IPS-NIHi7 (cell line): ENCODE measurements around the gene SCNN1A.
"Not testable (repeated sequence)": the region's sequence is repeated elsewhere in the genome, so short reads cannot be mapped to it uniquely, and the experiment has no call there.

Source experiments
- DNase-seq: peaks from one replicate; pipeline ENCODE4 v3.0.0; 2012; ENCODE audit warnings: mixed read lengths; ENCODE audit errors: extremely low spot score

The SCNN1A gene

GRCh38 chr12:6347367-6348338 is 27.7 kb downstream of the SCNN1A start:
- no peak for DNase-seq

- DNase-seq: no peak
Observed at GRCh38 chr12:6346942-6347341, 28.4 kb downstream of the SCNN1A start.

DNA sequence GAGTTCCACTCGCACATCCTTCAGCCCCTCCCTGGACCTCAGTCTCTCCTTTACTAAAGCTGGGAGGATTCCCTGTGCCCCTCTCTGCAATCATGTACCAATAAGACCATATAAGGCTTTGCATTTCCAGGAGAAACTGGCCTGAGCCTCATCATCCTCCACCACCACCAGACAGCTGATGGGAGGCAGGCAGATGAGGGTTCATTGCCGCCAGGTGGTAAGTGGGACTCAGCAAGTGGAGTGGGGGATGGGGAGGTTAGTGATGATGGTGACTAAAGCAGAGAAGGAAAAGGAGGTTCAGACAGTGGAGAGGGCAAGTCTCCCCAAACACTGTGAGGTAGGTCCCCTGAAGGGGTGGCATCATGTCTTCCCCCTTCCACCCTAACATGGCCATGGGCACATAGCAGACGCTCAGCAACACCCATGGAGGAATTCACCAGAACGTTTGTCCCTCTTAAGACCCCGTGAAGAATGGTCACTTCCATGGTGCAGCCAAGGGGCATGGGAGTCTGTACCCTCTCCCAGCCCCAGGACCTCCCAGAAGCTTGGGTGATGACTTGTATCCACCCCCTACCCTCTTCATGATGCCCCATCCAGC is 29.0 kb downstream of the SCNN1A start:
- DNase-seq: no peak

- DNase-seq: no peak
Observed at GRCh38 chr12:6345319-6346091, 29.9 kb downstream of the SCNN1A start.

DNA sequence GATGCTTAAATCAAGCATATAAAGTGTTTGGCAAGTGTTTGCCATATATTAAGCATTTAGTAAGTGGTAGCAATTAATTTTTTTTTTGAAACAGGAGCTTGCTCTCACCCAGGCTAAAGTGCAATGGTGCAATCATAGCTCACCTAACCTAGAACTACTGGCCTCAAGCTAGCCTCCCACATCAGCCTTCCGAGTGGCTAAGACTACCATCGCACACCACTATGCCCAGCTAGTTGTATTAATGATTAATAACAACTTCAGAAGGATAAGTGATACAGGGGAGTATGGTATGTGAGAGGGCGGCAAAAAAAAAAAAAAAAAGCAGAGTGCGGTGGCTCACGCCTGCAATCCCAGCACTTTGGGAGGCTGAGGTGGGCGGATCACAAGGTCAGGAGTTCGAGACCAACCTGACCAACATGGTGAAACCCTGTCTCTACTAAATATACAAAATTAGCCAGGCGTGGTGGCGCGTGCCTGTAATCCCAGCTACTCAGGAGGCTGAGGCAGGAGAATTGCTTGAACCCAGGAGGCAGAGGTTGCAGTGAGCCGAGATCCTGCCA is 31.2 kb downstream of the SCNN1A start:
- DNase-seq: not testable (repeated sequence)

- DNase-seq: no peak
Observed at GRCh38 chr12:6343518-6343917, 31.8 kb downstream of the SCNN1A start.

- no peak for DNase-seq
Observed at GRCh38 chr12:6342140-6342889, 33.0 kb downstream of the SCNN1A start.

- peak; percentile 68 for DNase-seq
Observed at GRCh38 chr12:6341417-6342139, 33.8 kb downstream of the SCNN1A start, which contains the start of gene TNFRSF1A. Gene TNFRSF1A (minus strand): TSS chr12:6342076. CDS start chr12:6341814, 262 bp downstream.

GRCh38 chr12:6340745-6341416 is 34.5 kb downstream of the SCNN1A start:
- DNase-seq: no peak

DNA sequence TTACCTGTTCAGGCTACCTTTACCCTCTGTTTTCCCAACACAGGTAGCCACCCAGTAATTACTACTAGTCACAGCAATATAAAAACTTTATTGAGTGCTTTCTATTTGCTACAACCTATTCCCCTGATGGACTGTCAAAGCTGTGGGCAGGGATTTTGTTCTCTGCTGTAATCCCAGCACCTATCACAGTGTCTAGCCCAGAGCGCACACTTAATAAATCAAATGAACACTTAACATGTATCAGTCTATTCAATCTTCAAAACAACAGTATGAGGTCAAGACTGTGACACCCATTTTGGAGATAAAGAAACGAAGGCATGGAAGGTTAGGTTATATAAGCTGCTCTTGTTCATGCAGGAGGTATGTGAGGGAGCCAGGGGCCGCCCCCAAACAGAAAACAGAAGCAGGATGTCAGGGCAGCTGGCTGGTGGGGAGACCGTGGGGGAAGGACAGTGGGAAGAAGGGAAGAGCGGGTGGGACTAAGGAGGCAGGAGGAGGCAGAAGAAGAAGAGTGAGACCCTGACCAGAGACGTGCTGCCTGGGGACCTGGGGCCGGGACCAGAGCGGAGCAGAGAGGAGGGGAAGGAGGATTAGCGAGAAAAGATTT is 35.2 kb downstream of the SCNN1A start:
- no peak for DNase-seq

GRCh38 chr12:6338955-6339354 is 36.4 kb downstream of the SCNN1A start:
- no peak for DNase-seq

DNA sequence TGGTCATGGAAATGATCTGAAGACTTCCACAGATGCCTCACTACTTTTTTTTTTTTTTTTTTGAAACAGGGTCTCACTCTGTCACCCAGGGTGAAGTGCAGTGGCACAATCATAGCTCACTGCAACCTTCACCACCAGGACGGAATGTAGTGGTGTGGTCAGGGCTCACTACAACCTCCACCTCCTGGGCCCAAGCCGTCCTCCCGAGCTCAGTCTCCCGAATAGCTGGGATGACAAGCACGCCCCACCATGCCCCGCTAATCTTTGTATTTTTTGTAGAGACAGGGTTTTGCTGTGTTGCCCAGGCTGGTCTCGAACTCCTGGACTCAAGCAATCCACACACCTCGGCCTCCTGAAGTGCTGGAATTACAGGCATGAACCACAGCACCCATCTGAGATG is 36.8 kb downstream of the SCNN1A start:
- DNase-seq: not testable (repeated sequence)

- DNase-seq: no peak
Observed at GRCh38 chr12:6337958-6338433, 37.4 kb downstream of the SCNN1A start.

DNA sequence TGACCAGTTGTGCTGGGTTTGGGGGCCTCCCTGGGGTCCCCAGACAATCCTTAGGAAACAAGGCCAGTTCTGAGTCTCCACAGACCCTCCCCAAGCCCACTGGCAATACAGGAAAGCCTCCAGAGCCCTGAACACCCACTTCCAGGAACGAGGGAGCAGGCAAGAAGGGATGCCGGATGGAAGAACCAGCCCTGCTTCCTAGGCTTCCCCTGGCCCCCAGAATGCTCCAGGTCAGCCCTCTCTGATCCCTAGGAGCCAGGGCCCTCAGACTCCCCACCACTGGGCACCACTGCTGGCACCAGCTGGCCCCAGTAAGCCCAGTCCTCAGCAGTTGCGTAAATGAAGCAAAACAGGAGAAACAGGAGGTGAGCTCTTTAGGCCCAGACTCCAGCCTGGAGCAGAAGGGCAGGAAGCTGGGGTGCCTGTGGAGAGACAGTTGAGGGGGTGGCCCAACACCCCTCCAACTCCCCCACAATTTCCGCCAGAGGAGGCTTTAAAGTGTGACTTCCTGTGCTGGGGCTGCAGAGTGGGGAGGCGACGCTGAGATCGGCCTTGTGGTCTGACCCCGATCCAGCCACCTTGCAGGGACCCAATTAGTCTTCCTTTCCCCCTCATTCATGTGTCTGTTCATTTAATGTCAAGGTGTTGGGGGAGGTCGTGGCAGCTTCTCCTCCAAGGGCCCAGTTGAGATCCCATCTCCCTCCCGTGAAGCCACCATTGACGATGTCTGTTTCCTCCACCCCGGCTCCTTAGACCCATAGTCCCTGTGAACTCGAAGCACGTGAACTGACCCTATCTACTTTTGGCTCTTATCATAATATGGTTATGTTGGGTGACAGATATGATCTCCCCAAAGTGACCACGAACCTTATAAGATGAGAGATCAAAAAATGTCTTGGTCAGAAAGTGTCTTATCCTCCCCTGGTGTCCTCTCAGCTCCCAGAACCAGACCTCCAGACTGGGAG is 38.2 kb downstream of the SCNN1A start:
- no peak for DNase-seq

GRCh38 chr12:6336079-6336888 is 39.1 kb downstream of the SCNN1A start:
- DNase-seq: peak; percentile 95

DNA sequence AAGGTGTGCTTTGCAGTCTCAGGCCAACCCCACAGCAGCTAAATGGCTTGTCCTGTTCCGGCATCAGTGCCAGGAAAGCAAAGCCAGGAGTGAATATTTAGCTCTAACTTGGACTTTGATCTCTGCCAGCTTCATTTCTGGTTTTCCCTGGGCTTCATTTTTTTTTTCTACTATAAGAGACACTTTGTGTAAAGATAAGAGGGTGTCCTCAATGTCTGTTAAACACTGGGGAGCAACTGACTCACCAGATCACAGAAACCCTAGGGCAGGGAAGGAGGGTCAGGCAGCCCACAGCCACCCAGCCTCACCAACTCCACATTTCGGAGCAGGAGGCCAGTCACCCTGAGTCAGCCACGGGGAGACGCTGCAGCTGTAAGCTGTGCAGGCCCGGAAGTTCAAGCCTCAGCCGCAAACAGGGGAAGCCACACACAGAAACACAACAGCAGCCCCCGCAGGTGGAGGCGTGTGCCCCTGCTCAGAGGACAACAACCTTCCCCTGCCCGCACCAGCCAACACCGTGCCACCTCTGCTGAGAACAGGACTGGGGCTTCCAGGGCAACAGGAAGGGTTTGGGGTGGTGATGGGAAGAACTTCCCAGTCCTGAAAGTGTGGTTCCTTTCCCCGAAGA is 39.8 kb downstream of the SCNN1A start:
- peak; percentile 63 for DNase-seq
